ENCODE results near the gene NAXE.

- TF ChIP-seq EZH2phosphoT487 (IDR thresholded peaks at IDR 0.05; ENCODE audit: borderline replicate concordance, low read length) (no peak), CTCF (IDR thresholded peaks at IDR 0.05; ENCODE audit: low read depth, low read length, poor library complexity, severe bottlenecking) (no peak)
These were observed 24.9 kb downstream of the NAXE start for GRCh38 chr1:156616463-156616862.

All from DOHH2 (cell line).